OCI-LY3 (cell line): Measurements from ENCODE around the gene STXBP4.

Experiments used
- EZH2phosphoT487 ChIP-seq: fragments of 200-600 bp; shearing (Covaris generic); IDR thresholded peaks from 2 replicates; pipeline ENCODE4 v1.6.1; 2018; ENCODE audit warnings: antibody characterized with exemption, mixed run types, low read depth
- TF ChIP-seq, protein P1 (sequence below): fragments of 200-600, 300-600 bp; sonication (generic); IDR thresholded peaks from 2 replicates; pipeline ENCODE4 v1.5.1; 2014; ENCODE audit warnings: antibody characterized with exemption, low read length, low read depth

- TF ChIP-seq, protein P1, sequence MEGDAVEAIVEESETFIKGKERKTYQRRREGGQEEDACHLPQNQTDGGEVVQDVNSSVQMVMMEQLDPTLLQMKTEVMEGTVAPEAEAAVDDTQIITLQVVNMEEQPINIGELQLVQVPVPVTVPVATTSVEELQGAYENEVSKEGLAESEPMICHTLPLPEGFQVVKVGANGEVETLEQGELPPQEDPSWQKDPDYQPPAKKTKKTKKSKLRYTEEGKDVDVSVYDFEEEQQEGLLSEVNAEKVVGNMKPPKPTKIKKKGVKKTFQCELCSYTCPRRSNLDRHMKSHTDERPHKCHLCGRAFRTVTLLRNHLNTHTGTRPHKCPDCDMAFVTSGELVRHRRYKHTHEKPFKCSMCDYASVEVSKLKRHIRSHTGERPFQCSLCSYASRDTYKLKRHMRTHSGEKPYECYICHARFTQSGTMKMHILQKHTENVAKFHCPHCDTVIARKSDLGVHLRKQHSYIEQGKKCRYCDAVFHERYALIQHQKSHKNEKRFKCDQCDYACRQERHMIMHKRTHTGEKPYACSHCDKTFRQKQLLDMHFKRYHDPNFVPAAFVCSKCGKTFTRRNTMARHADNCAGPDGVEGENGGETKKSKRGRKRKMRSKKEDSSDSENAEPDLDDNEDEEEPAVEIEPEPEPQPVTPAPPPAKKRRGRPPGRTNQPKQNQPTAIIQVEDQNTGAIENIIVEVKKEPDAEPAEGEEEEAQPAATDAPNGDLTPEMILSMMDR, result no peak
- TF ChIP-seq EZH2phosphoT487, result no peak
These were observed 4.0 kb downstream of the STXBP4 start for GRCh38 chr17:54972406-54973138.
